GM13977 (cell line): Measurements from ENCODE around the gene DEDD2.

ENCODE experiments used
- DNase-seq: peaks from one replicate; pipeline ENCODE4 v3.0.0; 2012; ENCODE audit warnings: low spot score
- in situ Hi-C: fragments of 300-500 bp; cut with MboI; formaldehyde crosslinking; loops from one replicate; pipeline ENCODE4 v1.12.0; 2022; ENCODE audit warnings: low sequenced_read_pairs, low pct_unique_long_range_greater_than_20kb, mixed read lengths, inconsistent platforms; ENCODE audit not compliant: unreplicated experiment
- TF ChIP-seq, protein P1 (sequence below): IDR thresholded peaks from 2 replicates; pipeline ENCODE4 v1.5.1; 2012; ENCODE audit warnings: mild to moderate bottlenecking, control low read depth; ENCODE audit not compliant: insufficient read depth; ENCODE audit errors: extremely low read depth, missing control alignments

The DEDD2 gene

DNA sequence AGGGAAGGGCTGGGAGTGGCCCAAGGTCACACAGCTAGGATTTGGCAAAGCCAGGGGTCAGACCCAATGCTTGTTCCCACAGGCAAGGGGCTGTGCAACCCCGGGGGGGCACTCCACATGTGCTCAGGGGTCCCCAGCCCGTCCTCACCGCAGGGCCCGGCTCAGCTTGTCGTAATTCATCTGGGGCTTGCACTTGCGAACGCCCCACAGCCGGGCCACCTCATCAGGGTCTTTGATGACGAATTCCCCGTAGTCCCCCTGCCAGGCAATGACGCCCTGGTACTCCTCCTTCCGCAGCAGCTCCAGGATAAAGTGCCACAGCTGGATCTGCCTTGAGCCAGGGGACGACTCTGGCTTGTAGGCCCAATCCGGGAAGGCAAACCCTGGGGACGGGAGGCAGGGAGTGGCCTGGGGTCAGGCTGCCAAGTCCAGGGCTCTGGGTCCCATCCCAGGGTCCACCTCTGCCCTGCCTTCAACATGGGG lies 32.7 kb upstream of the DEDD2 start:
- no peak for DNase-seq
- in situ Hi-C loops: no loop called here
- TF ChIP-seq, protein P1, sequence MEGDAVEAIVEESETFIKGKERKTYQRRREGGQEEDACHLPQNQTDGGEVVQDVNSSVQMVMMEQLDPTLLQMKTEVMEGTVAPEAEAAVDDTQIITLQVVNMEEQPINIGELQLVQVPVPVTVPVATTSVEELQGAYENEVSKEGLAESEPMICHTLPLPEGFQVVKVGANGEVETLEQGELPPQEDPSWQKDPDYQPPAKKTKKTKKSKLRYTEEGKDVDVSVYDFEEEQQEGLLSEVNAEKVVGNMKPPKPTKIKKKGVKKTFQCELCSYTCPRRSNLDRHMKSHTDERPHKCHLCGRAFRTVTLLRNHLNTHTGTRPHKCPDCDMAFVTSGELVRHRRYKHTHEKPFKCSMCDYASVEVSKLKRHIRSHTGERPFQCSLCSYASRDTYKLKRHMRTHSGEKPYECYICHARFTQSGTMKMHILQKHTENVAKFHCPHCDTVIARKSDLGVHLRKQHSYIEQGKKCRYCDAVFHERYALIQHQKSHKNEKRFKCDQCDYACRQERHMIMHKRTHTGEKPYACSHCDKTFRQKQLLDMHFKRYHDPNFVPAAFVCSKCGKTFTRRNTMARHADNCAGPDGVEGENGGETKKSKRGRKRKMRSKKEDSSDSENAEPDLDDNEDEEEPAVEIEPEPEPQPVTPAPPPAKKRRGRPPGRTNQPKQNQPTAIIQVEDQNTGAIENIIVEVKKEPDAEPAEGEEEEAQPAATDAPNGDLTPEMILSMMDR: no peak

DNA sequence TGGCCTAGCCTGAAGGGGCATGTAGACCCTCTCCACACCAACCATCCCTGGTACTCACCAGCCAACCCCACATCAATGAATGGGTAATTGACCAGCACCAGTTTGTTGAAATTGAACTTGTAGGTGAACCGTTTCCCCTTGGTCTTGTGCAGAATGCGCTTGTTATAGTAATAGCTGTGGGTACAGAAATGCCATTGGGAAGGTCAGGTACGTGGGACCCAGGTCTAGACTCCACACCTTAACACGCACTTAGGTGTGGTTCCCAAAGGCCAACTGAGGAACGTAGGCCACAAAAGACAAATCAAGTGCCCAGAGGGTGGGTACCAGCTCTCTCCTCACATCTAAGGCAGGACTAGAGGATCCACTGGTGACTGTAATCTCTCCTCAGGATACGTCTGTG lies 32.3 kb upstream of the DEDD2 start:
- in situ Hi-C loops: no loop called here
- TF ChIP-seq, protein P1: no peak
- DNase-seq: no peak

GRCh38 chr19:42249149-42249750 lies 31.8 kb upstream of the DEDD2 start:
- TF ChIP-seq, protein P1: no peak
- DNase-seq: no peak
- in situ Hi-C loops: no loop called here

DNA sequence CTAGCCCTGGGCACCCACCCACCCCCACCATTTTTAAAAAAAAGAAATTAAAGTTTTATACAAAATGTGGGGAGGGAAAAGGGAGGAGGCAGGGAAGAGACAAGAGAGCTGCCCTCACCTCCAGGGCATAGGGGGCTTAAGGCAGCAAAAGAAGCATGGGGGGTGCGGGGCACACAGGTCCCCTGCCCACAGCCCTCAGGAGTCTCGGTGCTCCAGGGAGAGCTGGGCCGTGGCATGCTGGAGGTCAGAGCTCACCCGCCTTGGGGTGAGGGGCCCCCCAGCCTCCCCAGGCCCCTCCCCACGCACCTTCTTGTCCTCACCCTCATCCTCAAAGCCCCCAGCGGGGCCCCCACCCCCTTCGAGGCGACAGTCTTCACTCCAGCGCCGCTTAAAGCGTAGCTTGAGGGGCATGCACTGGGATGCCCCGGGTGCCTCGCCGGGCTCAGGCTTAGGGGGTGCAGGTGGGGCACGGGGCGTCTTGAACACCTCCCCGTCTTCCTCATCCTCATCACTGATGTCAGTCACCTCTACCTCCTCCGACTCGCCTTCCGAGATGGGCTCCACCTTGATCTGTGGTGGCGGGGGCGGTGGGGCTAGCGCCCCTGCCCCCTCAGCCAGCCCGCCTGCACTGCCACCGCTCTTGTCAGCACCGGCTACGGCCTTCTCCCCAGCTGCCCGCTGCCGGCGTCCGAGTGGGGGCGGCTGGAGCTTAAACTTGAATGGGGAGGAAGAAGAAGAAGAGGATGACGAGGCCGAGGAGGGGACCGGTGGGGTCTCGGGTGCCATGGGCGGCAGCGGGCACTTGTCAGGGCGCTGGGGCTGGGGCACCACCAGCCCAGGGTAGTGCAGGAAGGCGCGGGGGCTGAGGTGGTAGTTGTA lies 31.0 kb upstream of the DEDD2 start:
- in situ Hi-C loops: no loop called here
- no peak for DNase-seq
- TF ChIP-seq, protein P1: no peak

DNA sequence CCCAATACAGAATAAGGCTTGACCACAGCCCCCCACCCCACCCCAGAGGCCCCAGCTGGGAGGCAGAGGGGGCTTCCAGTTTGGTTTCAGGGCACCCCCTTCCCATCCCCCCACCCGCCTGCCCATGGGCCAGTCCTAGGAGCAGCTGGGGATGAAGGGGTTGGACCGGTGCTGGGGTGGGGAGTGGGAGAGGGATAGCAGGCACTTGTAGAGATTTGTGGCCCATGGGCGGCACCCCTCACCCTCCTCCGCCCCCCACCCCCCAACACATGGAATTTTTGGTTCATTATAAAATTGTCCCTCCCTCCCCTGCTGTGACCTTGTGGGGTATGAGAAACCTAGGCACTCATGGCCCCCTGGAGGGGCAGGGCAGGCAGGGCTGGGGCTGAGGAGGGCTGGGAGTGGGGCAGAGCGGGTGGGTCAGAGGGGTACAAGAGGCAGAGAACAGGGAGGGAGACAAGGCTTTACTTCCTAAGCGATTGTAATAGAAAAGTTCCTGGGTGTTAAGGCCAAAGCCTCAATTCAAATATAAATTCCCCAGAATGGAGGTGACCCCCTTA lies 30.2 kb upstream of the DEDD2 start:
- in situ Hi-C loops: no loop called here
- DNase-seq: no peak
- TF ChIP-seq, protein P1: no peak

DNA sequence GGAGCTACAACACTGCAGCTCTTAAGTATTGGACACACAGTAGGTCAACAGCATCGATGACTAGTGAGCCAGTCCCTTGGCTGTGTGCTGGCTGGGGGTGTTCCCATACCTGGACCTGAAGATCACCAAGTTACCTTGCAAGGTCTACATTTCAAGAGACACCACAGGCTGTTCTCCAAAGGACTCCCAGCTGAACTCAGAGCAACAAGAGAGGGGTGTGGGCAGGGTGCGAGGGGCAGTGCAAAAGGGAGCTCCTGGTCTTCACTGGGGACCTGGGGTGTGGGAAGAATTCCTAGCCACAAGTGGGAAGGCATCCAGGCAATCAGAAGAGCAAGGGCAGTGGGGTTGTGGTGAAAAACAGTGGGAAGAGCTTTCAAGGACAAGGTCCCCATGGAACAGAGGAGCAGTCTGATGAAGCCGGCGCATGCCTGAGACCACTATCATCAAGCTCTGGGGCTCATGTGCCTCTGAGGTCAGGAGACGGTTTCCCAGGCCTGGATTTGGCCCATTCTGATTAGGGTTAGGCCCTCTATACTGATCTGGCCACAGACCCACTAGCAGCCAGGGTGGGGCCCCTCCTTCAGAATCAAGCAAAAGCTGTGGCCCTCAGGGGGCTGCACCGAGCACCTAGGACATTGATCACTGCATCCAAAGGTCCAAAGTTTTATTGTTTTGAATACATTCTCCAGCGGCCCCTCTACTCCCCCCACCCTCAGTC lies 29.6 kb upstream of the DEDD2 start:
- in situ Hi-C loops: no loop called here
- TF ChIP-seq, protein P1: no peak
- DNase-seq: no peak
